IMR-90 (cell line): ENCODE data around the gene PAPSS1. TPM values are rescaled to one million over a fixed set of nuclear protein-coding genes. Genes with fewer than 3 reads are reported as not detected.

Experiments
- ATAC-seq: fragments of 200-7000 bp; cut with Tn5 transposase; 2 replicates; pipeline ENCODE4 v1.9.1; 2020; ENCODE audit warnings: low read depth, mild to moderate bottlenecking, moderate library complexity
- BruUV-seq: library from RNA; stranded (reverse); fragments of 400-500 nt; replicated peaks from 2 replicates; lab custom pipeline; 2021; lab: Mats Ljungman, UMichigan
- CTCF ChIA-PET: fragments of 300-600 bp; formaldehyde crosslinking; extraction: SDS; loops from one replicate; lab custom pipeline; 2021; ENCODE audit warnings: antibody characterized with exemption; lab: Yijun Ruan, JAX
- POLR2A ChIA-PET: fragments of 300-600 bp; sonication (Branson Sonifier 250); formaldehyde crosslinking; loops from one replicate; lab custom pipeline; 2022; ENCODE audit warnings: antibody characterized with exemption; ENCODE audit not compliant: unreplicated experiment; lab: Charles Lee
- DNase-seq: peaks from one replicate; pipeline ENCODE4 v3.0.0; 2013
- H2AFZ ChIP-seq: replicated peaks from 2 replicates; pipeline ENCODE3; 2013; ENCODE audit warnings: low read length, mild to moderate bottlenecking; ENCODE audit not compliant: poor library complexity
- H2AK5ac ChIP-seq: 2 replicates; pipeline ENCODE4 v1.6.1; 2013; ENCODE audit warnings: low read depth, low read length, inconsistent platforms
- H2AK9ac ChIP-seq: replicated peaks from 2 replicates; pipeline ENCODE3; 2013; ENCODE audit warnings: mild to moderate bottlenecking, low read depth, low read length, moderate library complexity; ENCODE audit not compliant: poor library complexity
- H2BK120ac ChIP-seq: 2 replicates; pipeline ENCODE4 v1.6.1; 2013; ENCODE audit warnings: low read depth, low read length, inconsistent platforms
- H2BK15ac ChIP-seq: 3 replicates; pipeline ENCODE4 v1.6.1; 2013; ENCODE audit warnings: low read depth, low read length, inconsistent platforms
- H2BK20ac ChIP-seq: 2 replicates; pipeline ENCODE4 v1.6.1; 2013; ENCODE audit warnings: low read depth, mild to moderate bottlenecking, inconsistent platforms, low read length, moderate library complexity
- H2BK5ac ChIP-seq: 2 replicates; pipeline ENCODE4 v1.6.1; 2013; ENCODE audit warnings: mild to moderate bottlenecking, low read depth, low read length, inconsistent platforms; ENCODE audit not compliant: poor library complexity, severe bottlenecking
- H3K14ac ChIP-seq: replicated peaks from 2 replicates; pipeline ENCODE4 v1.6.1; 2013; ENCODE audit warnings: low read depth, low read length, inconsistent platforms
- H3K18ac ChIP-seq: 2 replicates; pipeline ENCODE4 v1.6.1; 2013; ENCODE audit warnings: low read depth, low read length, control low read depth
- H3K23ac ChIP-seq: 2 replicates; pipeline ENCODE4 v1.6.1; 2013; ENCODE audit warnings: low read depth, low read length, inconsistent platforms
- H3K27ac ChIP-seq: 2 replicates; pipeline ENCODE4 v1.5.1; 2013; ENCODE audit warnings: mild to moderate bottlenecking, control low read depth, low read length; ENCODE audit not compliant: insufficient read depth
- H3K27me3 ChIP-seq: 2 replicates; pipeline ENCODE4 v1.6.1; 2013; ENCODE audit warnings: low read length; ENCODE audit not compliant: control insufficient read depth, insufficient read depth
- H3K36me3 ChIP-seq: 2 replicates; pipeline ENCODE4 v1.6.1; 2013; ENCODE audit warnings: low read length, mixed read lengths; ENCODE audit not compliant: control insufficient read depth, insufficient read depth
- H3K4ac ChIP-seq: 2 replicates; pipeline ENCODE4 v1.6.1; 2013; ENCODE audit warnings: low read depth, low read length, inconsistent platforms
- H3K4me1 ChIP-seq: 2 replicates; pipeline ENCODE4 v1.6.1; 2013; ENCODE audit warnings: low read length, mixed read lengths; ENCODE audit not compliant: control insufficient read depth, insufficient read depth
- H3K4me2 ChIP-seq: 2 replicates; pipeline ENCODE4 v1.6.1; 2013; ENCODE audit warnings: low read depth, mild to moderate bottlenecking, control low read depth, low read length, moderate library complexity
- H3K4me3 ChIP-seq: 2 replicates; pipeline ENCODE4 v1.5.1; 2013; ENCODE audit warnings: low read depth, mild to moderate bottlenecking, control low read depth, low read length, moderate library complexity; ENCODE audit not compliant: insufficient read depth
- H3K56ac ChIP-seq: 2 replicates; pipeline ENCODE4 v1.6.1; 2013; ENCODE audit warnings: low read length, inconsistent platforms; ENCODE audit not compliant: insufficient read depth; ENCODE audit errors: extremely low read depth
- H3K79me1 ChIP-seq, 2 experiments: 2 replicates each; pipeline ENCODE4 v1.6.1; 2013; ENCODE audit warnings: low read length in 2 of 2, inconsistent platforms in 1 of 2, low read depth in 1 of 2
- H3K9ac ChIP-seq: 2 replicates; pipeline ENCODE4 v1.6.1; 2013; ENCODE audit warnings: low read depth, low read length, control low read depth
- H3K9me1 ChIP-seq: 2 replicates; pipeline ENCODE4 v1.6.1; 2013; ENCODE audit warnings: low read length, inconsistent platforms; ENCODE audit not compliant: insufficient read depth
- H3K9me3 ChIP-seq: 2 replicates; pipeline ENCODE4 v1.6.1; 2013; ENCODE audit warnings: low read length; ENCODE audit not compliant: control insufficient read depth, insufficient read depth
- H4K20me1 ChIP-seq: 2 replicates; pipeline ENCODE4 v1.6.1; 2013; ENCODE audit warnings: low read length, inconsistent platforms; ENCODE audit not compliant: insufficient read depth
- H4K5ac ChIP-seq: 2 replicates; pipeline ENCODE4 v1.6.1; 2013; ENCODE audit warnings: mild to moderate bottlenecking, low read depth, low read length, control low read depth
- H4K8ac ChIP-seq, 2 experiments: 2 replicates each; pipeline ENCODE4 v1.6.1; 2013; ENCODE audit warnings: low read depth in 2 of 2, low read length in 2 of 2, control low read depth in 1 of 2, inconsistent platforms in 1 of 2
- H4K91ac ChIP-seq: 2 replicates; pipeline ENCODE4 v1.6.1; 2013; ENCODE audit warnings: low read depth, low read length, inconsistent platforms; ENCODE audit not compliant: insufficient read depth
- BHLHE40 ChIP-seq: fragments of 150-350 bp; IDR thresholded peaks from 2 replicates; pipeline ENCODE4 v1.6.1; 2016; ENCODE audit warnings: mild to moderate bottlenecking, low read depth, low read length
- CEBPB ChIP-seq: IDR thresholded peaks from 2 replicates; pipeline ENCODE4 v1.6.1; 2012; ENCODE audit warnings: low read depth, low read length, improper control_type of control experiment
- CHD1 ChIP-seq: IDR thresholded peaks from 2 replicates; pipeline ENCODE4 v1.6.1; 2012; ENCODE audit warnings: low read depth, low read length, improper control_type of control experiment
- FOS ChIP-seq: fragments of 150-350 bp; IDR thresholded peaks from 2 replicates; pipeline ENCODE4 v1.6.1; 2016; ENCODE audit warnings: low read depth, low read length
- MAFK ChIP-seq: IDR thresholded peaks from 2 replicates; pipeline ENCODE4 v1.6.1; 2012; ENCODE audit warnings: low read depth, low read length, improper control_type of control experiment
- MXI1 ChIP-seq: IDR thresholded peaks from 2 replicates; pipeline ENCODE4 v1.6.1; 2012; ENCODE audit warnings: low read depth, mild to moderate bottlenecking, low read length, moderate library complexity, borderline replicate concordance
- NFE2L2 ChIP-seq: fragments of 150-350 bp; IDR thresholded peaks from 2 replicates; pipeline ENCODE4 v1.6.1; 2016; ENCODE audit warnings: low read depth, mild to moderate bottlenecking, low read length
- POLR2A ChIP-seq: IDR thresholded peaks from 2 replicates; pipeline ENCODE4 v1.6.1; 2012; ENCODE audit warnings: mild to moderate bottlenecking, low read depth, low read length
- RAD21 ChIP-seq: IDR thresholded peaks from 2 replicates; pipeline ENCODE4 v1.6.1; 2012; ENCODE audit warnings: low read length, improper control_type of control experiment
- RCOR1 ChIP-seq: IDR thresholded peaks from 2 replicates; pipeline ENCODE4 v1.6.1; 2012; ENCODE audit warnings: mild to moderate bottlenecking, low read length, improper control_type of control experiment; ENCODE audit not compliant: insufficient replicate concordance
- RFX5 ChIP-seq: IDR thresholded peaks from 2 replicates; pipeline ENCODE4 v1.8.0; 2012; ENCODE audit warnings: low read depth, mild to moderate bottlenecking, low read length, moderate library complexity
- SMC3 ChIP-seq: fragments of 150-350 bp; IDR thresholded peaks from 2 replicates; pipeline ENCODE4 v1.6.1; 2016; ENCODE audit warnings: low read depth, mild to moderate bottlenecking, antibody characterized with exemption, low read length, moderate library complexity
- WGBS, 2 experiments: methylation state at CpG; one replicate each; pipeline versions ENCODE4 v1.1.5 to v1.1.7; 2013; ENCODE audit warnings: missing lambda C conversion rate in 2 of 2; ENCODE audit not compliant: insufficient read length in 1 of 2; ENCODE audit errors: extremely low coverage in 2 of 2; 5-methylcytosine and 5-hydroxymethylcytosine counted together
- dilution Hi-C: fragments of 300-500 bp; cut with HindIII; formaldehyde crosslinking; loops from one replicate; pipeline ENCODE4 v1.14.3; 2018; ENCODE audit warnings: low sequenced_read_pairs; ENCODE audit not compliant: unreplicated experiment
- in situ Hi-C: fragments of 300-500 bp; cut with MboI; formaldehyde crosslinking; loops from 3 replicates; pipeline ENCODE4 v1.14.3; 2019; ENCODE audit warnings: low sequenced_read_pairs, inconsistent platforms, mixed read lengths
- intact Hi-C: fragments of 100-400 bp; cut with micrococcal nuclease; formaldehyde crosslinking; loops from 2 replicates; pipeline ENCODE4 v1.10.0; 2022
- polyA plus RNA-seq, 3 experiments: library from polyadenylated mRNA; depleted of rRNA; stranded (reverse); fragments of >200 nt; gene quantifications; 2 replicates each; pipeline ENCODE4 v1.2.3, GENCODE V29; 2012; ENCODE audit warnings: low replicate concordance in 1 of 3
- total RNA-seq: library from RNA; depleted of rRNA; stranded (reverse); fragments of >200 nt; gene quantifications from 2 replicates; pipeline ENCODE4 v1.2.3, GENCODE V29; 2012
- TF ChIP-seq, protein P1 (sequence below): fragments of 150-350 bp; IDR thresholded peaks from 2 replicates; pipeline ENCODE4 v1.6.1; 2017; ENCODE audit warnings: mild to moderate bottlenecking, antibody characterized with exemption, low read length, low read depth
- TF ChIP-seq, protein P2 (sequence below): conservative IDR thresholded peaks from 2 replicates; pipeline ENCODE4 v1.5.1; 2012; ENCODE audit warnings: mild to moderate bottlenecking, low read depth, low read length, improper control_type of control experiment
- TF ChIP-seq, protein P3 (sequence below): fragments of 150-350 bp; IDR thresholded peaks from 2 replicates; pipeline ENCODE4 v1.6.1; 2016; ENCODE audit warnings: low read depth, mild to moderate bottlenecking, low read length, moderate library complexity, borderline replicate concordance

PAPSS1 gene
- total and polyA plus RNA-seq, 2 of the 4 experiments (the other 2 are of a cell fraction): 71.8 to 82.8 TPM

DNA sequence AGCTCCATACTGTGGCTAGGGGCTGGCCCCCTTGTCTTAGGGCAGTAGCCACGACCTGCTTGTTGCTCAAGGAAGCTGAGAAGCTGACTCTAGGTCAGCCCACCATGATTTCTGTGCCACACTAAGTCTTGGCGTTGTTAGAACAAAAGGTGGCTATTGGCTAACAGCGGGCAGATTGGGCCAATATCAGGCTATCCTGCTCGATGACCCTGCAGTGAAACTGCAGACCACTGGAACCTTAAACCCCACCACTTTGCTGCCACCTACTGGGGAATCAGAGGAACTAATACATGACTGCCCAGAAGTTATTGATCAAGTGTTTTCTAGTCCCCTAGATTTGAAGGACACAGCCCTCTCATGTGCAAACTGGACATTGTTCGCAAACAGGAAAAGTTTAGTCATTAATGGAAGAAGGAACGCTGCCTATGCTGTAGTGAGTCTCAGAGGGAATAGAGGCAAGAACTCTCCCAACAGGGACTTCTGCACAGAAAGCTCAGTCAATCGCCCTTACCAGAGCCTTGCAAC lies 17.0 kb upstream of the PAPSS1 start:
- in situ Hi-C loops (no loop called here), intact Hi-C loops (loop anchor here (5.0 to 10.0 kb wide), 4 partner anchors 352 to 840 kb away; no protein-coding TSS in a partner anchor), dilution Hi-C loops (no loop called here)
- no TSS peak for BruUV-seq
- H4K5ac ChIP-seq: no peak overlapping the region
- no peak overlapping the region for H3K56ac ChIP-seq
- no peak overlapping the region for H3K18ac ChIP-seq
- no peak overlapping the region for H3K4ac ChIP-seq
- H3K14ac ChIP-seq: no peak overlapping the region
- ATAC-seq: peak; percentile 73
- H3K9me3 ChIP-seq: no peaks in the 10 kb centered on the region
- H2BK20ac ChIP-seq: no peak overlapping the region
- WGBS, 2 experiments: no CpG with 5 or more reads among the region's 7 CpGs
- H2BK15ac ChIP-seq: no peak overlapping the region
- H3K23ac ChIP-seq: no peak overlapping the region
- no peak overlapping the region for H2BK5ac ChIP-seq
- POLR2A ChIA-PET: no interaction called here
- H3K36me3 ChIP-seq: no peaks in the 10 kb centered on the region
- no peak overlapping the region for H2BK120ac ChIP-seq
- H3K27me3 ChIP-seq: peaks cover 4% of the 10 kb centered on the region; the same call in 1 of the 2 replicates
- no peak overlapping the region for H4K8ac ChIP-seq
- no peaks in the 10 kb centered on the region for H3K9me1 ChIP-seq
- no peak overlapping the region for H3K27ac ChIP-seq
- CTCF ChIA-PET: interaction anchor here (0.5 to 1.7 kb wide), 5 partner anchors 17 to 1081 kb away, joined by 3 to 6 read pairs (median 3); partner anchors contain the start of genes PAPSS1 and SGMS2
- no peak overlapping the region for H3K4me2 ChIP-seq
- H2AK9ac ChIP-seq: no peak overlapping the region
- no peak overlapping the region for H2AK5ac ChIP-seq
- H4K20me1 ChIP-seq: no peaks in the 10 kb centered on the region
- no peak overlapping the region for H4K91ac ChIP-seq
- H3K9ac ChIP-seq: no peak overlapping the region
- H2AFZ ChIP-seq: no peak overlapping the region
- no peak overlapping the region for H3K4me3 ChIP-seq
- H3K79me1 ChIP-seq: no peaks in the 10 kb centered on the region
- peak; percentile 57 for DNase-seq
- peaks cover 8% of the 10 kb centered on the region for H3K4me1 ChIP-seq
- TF ChIP-seq, protein P1, sequence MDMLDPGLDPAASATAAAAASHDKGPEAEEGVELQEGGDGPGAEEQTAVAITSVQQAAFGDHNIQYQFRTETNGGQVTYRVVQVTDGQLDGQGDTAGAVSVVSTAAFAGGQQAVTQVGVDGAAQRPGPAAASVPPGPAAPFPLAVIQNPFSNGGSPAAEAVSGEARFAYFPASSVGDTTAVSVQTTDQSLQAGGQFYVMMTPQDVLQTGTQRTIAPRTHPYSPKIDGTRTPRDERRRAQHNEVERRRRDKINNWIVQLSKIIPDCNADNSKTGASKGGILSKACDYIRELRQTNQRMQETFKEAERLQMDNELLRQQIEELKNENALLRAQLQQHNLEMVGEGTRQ: no peak
- TF ChIP-seq, protein P2, sequence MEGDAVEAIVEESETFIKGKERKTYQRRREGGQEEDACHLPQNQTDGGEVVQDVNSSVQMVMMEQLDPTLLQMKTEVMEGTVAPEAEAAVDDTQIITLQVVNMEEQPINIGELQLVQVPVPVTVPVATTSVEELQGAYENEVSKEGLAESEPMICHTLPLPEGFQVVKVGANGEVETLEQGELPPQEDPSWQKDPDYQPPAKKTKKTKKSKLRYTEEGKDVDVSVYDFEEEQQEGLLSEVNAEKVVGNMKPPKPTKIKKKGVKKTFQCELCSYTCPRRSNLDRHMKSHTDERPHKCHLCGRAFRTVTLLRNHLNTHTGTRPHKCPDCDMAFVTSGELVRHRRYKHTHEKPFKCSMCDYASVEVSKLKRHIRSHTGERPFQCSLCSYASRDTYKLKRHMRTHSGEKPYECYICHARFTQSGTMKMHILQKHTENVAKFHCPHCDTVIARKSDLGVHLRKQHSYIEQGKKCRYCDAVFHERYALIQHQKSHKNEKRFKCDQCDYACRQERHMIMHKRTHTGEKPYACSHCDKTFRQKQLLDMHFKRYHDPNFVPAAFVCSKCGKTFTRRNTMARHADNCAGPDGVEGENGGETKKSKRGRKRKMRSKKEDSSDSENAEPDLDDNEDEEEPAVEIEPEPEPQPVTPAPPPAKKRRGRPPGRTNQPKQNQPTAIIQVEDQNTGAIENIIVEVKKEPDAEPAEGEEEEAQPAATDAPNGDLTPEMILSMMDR: peak; percentile 70
- TF ChIP-seq, protein P3, sequence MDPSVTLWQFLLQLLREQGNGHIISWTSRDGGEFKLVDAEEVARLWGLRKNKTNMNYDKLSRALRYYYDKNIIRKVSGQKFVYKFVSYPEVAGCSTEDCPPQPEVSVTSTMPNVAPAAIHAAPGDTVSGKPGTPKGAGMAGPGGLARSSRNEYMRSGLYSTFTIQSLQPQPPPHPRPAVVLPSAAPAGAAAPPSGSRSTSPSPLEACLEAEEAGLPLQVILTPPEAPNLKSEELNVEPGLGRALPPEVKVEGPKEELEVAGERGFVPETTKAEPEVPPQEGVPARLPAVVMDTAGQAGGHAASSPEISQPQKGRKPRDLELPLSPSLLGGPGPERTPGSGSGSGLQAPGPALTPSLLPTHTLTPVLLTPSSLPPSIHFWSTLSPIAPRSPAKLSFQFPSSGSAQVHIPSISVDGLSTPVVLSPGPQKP: no peak
- TF ChIP-seq RFX5: no peak
- no peak for TF ChIP-seq MAFK
- TF ChIP-seq CEBPB: no peak
- TF ChIP-seq BHLHE40: no peak
- no peak for TF ChIP-seq NFE2L2
- no peak for TF ChIP-seq POLR2A
- no peak for TF ChIP-seq FOS
- TF ChIP-seq RCOR1: no peak
- no peak for TF ChIP-seq CHD1
- peak; percentile 54 for TF ChIP-seq SMC3
- no peak for TF ChIP-seq MXI1
- peak; percentile 83 for TF ChIP-seq RAD21
